Suprapubic skin (tissue), 4 donors: ENCODE results near the gene ANKRD6.

Source experiments
- EP300 ChIP-seq: sonication (generic); formaldehyde crosslinking; IDR thresholded peaks from one replicate; pipeline ENCODE4 v1.6.1; 2017; ENCODE audit warnings: antibody characterized with exemption
- POLR2A ChIP-seq, 2 donors: fragments of 450-650 bp; IDR thresholded peaks; one replicate each; pipeline ENCODE4 v1.6.1; 2017; ENCODE audit warnings: antibody characterized with exemption in 2 of 2, mild to moderate bottlenecking in 2 of 2, moderate library complexity in 2 of 2
- POLR2AphosphoS5 ChIP-seq, 3 donors: sonication (generic); formaldehyde crosslinking; IDR thresholded peaks; one replicate each; pipeline ENCODE4 v1.6.1; 2017; ENCODE audit warnings: antibody characterized with exemption in 3 of 3
- TF ChIP-seq, protein P1 (sequence below), 2 donors: fragments of 200-600 bp in 1 of 2; fragments of 450-650 bp in 1 of 2; sonication (generic) in 1 of 2; IDR thresholded peaks; one replicate each; pipeline ENCODE4 v1.5.1; 2016 to 2019; ENCODE audit warnings: antibody characterized with exemption in 2 of 2, mild to moderate bottlenecking in 1 of 2, moderate library complexity in 1 of 2

DNA sequence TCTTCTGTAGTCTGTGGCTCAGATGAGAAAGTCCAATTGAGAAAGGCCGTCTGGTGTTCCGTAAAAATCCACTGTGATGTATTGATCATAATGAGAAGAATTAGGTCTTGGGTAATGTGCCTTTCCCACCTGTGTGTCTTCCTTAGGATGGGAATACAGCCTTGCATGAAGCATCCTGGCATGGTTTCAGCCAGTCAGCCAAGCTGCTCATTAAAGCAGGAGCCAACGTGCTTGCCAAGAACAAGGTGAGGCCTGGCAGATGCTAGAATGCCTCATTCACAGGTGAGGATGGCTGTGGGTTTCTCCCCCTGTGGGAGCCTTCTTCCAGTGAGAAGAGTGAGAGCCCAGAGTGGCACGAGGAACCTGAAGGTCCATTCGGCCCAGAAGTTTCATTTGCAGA lies 172.9 kb downstream of the ANKRD6 start:
- TF ChIP-seq, protein P1, sequence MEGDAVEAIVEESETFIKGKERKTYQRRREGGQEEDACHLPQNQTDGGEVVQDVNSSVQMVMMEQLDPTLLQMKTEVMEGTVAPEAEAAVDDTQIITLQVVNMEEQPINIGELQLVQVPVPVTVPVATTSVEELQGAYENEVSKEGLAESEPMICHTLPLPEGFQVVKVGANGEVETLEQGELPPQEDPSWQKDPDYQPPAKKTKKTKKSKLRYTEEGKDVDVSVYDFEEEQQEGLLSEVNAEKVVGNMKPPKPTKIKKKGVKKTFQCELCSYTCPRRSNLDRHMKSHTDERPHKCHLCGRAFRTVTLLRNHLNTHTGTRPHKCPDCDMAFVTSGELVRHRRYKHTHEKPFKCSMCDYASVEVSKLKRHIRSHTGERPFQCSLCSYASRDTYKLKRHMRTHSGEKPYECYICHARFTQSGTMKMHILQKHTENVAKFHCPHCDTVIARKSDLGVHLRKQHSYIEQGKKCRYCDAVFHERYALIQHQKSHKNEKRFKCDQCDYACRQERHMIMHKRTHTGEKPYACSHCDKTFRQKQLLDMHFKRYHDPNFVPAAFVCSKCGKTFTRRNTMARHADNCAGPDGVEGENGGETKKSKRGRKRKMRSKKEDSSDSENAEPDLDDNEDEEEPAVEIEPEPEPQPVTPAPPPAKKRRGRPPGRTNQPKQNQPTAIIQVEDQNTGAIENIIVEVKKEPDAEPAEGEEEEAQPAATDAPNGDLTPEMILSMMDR (IDR thresholded peaks at IDR 0.05): no peak
- TF ChIP-seq POLR2AphosphoS5 (IDR thresholded peaks at IDR 0.05): no peak
- no peak for TF ChIP-seq POLR2A (IDR thresholded peaks at IDR 0.05)
- TF ChIP-seq EP300: no peak
